C1 segment of cervical spinal cord (tissue), 14 donors: ENCODE results near the gene HSD17B2.
"Not testable (repeated sequence)": the region's sequence is repeated elsewhere in the genome, so short reads cannot be mapped to it uniquely, and the experiment has no call there.

Source experiments
- DNase-seq, 14 donors: peaks; one replicate each; lab custom pipeline; 2025; lab: John Stamatoyannopoulos, UW

The HSD17B2 gene

GRCh38 chr16:82129881-82130280 is 94.8 kb downstream of the HSD17B2 start:
- no peak for DNase-seq

- no peak for DNase-seq
Observed at GRCh38 chr16:82133798-82134197, 98.7 kb downstream of the HSD17B2 start.

DNA sequence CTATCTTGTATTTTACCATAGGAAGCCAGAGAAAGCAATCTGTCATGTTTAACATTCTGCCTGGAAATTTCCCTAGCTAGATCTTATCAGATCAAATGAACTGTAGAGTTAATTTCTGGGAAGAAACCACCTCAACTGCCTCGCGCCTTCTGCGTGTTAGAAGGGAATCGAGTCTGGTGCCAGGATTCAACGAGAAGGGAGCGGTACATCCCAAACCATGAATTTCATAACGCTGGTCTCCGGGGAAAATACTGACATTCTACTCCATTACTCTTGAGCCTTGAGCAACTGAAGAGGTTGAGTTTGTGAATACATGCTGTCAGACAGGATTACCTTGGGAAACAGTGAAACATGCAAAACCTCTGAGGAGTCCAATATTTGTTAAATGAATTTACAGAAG is 99.8 kb downstream of the HSD17B2 start:
- no peak for DNase-seq

GRCh38 chr16:82135844-82136243 is 100.8 kb downstream of the HSD17B2 start:
- DNase-seq: no peak

DNA sequence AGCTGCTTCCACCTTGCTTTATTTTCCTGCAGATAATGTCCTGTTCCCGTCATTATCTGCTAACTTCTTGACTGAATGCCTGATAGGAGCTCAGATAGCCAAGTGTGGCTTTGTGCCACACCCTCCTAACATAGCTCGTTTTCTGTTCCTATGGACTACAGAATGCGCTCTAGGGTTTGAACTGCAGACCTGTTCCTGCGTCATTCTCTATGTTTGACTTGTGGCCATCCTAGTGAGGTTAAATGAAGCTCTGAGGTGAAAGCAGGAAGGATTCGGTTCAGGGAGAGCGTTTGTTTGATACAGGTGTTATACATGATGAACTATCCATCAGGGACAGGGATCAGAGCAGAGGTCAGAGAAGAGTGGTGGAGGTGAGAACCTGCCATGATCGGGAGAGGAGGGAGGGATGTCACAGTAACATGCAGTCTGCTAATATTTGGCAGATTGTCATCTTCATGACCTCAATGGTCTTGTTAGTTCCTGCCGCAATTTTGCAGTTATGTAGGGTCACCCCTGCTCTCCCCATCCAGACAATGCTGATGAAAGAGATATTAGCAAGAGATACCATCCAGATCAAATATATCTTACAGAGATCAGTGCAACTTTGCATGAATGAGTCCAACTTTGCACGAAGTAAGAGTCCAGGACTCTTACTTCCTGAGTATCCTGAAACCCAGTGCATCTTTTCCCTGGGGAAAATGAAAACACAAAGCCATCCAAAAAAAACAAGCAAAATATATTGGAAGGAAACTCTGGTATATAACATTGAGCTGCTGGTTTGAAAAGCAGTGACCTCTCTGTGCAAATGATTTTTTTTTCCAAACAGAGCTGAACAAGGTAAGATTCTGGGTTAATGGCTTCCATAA is 102.1 kb downstream of the HSD17B2 start:
- DNase-seq: no peak

- DNase-seq: no peak
Observed at GRCh38 chr16:82137822-82138167, 102.7 kb downstream of the HSD17B2 start.

- DNase-seq: no peak
Observed at GRCh38 chr16:82138478-82139285, 103.6 kb downstream of the HSD17B2 start.

DNA sequence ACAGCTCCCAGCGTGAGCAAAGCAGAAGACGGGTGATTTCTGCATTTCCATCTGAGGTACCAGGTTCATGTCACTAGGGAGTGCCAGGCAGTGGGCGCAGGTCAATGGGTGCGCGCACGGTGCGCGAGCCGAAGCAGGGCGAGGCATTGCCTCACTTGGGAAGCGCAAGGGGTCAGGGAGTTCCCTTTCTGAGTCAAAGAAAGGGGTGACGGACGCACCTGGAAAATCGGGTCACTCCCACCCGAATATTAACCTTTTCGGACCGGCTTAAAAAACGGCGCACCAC is 104.2 kb downstream of the HSD17B2 start:
- not testable (repeated sequence) for DNase-seq

DNA sequence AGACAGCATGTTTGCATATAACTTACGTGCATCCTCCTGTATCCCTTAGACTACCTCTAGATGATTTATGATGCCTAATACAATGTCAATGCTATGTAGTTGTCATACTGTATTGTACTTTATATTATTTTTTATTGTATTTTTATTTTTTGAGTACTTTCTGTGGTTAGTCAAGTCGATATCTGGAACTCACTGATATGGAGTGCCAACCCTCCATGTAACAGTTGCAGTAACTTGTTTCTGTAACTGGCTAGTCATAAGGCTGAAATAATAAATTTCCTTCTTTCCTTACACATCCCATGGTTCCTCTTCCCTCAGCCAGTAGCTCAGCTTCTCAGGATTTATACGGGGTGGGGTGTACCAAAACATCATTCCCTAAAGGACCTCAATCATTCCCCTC is 111.5 kb downstream of the HSD17B2 start:
- DNase-seq: no peak

GRCh38 chr16:82146957-82147356 is 111.9 kb downstream of the HSD17B2 start:
- peak in 10 of 14 donors; percentile 3 to 39 (median 28) for DNase-seq

GRCh38 chr16:82147546-82147945 is 112.5 kb downstream of the HSD17B2 start:
- DNase-seq: no peak
